ENCODE measurements around the gene COX10.
"Not testable (repeated sequence)": the region's sequence is repeated elsewhere in the genome, so short reads cannot be mapped to it uniquely, and the experiment has no call there.

COX10 gene

DNA sequence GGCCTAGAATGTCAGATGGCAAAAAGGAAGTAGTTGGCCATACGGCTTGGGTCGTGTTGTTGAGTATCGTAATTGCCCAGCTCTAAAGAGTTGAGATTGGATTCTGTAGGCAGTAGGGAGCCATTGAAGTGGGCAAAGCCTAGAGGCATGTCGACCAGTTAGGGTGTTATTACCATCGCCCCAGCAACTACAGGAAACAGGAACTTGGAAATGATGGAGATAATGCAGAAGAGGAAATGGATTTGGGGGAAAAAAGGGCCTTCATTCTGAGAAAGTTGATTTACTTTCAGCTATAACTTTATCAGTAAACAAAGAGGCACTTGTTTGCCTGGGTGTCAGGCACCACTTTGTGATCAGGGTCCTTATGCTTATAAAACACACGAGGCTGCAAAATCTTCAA is 52.6 kb downstream of the COX10 start:
- DNase-seq (ENCODE audit: low read depth in 3 of 3): no peak

DNA sequence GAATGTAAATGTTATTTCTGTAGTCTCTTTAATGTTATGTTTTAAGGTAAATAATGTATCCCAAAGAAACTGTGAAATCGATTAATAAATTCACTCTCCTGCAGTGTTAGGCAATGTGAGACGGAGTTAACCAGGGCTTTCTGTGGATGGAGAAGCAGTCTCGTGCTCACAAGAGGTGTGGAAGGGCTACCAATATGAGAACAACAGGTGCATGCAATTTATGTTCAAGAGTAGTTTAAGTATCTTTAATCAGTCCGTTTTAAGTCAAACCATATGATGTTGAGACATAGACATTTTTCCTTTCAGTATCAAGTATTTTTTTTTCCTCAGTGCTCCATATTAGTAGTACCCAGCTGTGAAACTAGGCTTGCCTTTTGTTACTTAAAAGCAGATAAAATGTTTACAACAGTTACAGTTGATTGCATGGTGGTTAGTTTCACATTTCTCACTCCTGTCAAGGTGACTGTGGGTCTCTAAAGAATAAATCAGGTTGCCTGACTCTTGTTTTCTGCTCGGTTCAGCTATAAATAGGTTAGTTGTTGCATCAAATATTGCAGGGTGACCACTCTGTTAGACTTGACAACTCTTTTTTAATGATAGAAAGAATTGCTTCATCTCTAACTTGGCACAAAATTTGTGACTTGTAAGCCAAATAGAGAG is 54.4 kb downstream of the COX10 start:
- no peak for DNase-seq (ENCODE audit: low read depth in 3 of 3)

DNA sequence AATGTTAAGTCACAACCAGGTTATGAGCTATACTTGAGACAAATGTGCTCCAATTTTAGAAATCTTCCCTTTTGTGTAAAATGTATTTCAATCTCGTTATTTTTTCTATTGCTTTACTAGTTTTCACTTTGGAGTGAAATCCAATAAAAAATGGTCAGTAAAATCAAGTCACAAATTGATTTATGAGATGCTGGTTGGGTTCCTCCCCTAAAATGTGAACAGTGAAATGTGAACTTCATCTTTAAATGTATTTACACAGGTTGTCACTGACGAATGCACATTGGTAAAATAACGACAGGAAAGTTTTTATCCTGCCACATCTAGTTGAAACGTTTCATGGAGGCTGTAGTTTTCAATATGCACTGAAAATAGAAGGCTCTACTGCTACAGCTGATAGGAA is 55.5 kb downstream of the COX10 start:
- DNase-seq (ENCODE audit: low read depth in 3 of 3): no peak

DNA sequence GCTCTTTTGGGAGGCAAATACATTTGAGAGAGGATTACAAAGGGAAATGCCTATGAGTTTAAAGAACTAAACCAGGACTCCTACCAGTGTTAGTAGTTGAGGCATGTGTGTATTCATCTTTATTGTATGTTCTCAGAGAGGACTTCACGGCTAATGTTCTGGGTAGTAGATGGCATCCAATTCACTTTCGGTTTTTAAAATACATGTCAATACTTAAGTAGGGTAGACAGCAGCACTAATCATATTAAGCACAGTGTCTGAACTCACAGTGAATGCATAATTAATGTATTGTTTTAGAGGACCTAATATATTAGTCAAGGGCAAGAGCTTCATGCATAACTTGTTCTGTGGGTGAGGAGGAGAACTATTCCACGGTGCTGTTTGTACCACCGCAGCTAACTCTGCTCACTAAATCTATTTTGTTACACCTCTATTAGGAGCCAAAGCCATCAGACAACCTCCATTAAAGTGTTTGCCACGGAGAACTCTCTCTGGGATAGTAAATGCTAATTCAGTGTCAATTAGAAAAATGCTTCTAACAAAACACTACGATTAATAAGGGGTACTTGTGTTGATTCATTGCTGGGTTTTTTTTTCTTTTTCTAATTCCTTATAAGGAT is 56.3 kb downstream of the COX10 start:
- no peak for DNase-seq (ENCODE audit: low read depth in 3 of 3)

DNA sequence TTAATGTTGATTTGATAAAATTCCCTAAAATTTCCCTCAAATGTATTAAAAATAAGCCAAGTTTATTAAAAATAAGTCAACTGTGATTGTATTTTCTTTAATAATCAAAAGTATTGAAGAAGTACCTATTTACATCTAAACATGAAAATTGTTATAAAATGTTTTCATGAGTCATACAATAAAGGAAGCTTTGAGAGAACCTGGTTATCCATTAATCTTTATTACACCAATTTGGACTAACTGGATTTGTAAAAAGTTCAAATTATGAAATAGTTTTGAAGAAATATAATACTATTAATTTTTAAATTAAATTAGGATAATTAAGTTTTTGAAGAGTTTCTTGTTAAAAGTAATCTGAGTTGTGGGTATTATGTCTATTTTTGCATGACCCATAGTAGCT is 63.8 kb downstream of the COX10 start:
- DNase-seq (ENCODE audit: low read depth in 3 of 3): no peak

DNA sequence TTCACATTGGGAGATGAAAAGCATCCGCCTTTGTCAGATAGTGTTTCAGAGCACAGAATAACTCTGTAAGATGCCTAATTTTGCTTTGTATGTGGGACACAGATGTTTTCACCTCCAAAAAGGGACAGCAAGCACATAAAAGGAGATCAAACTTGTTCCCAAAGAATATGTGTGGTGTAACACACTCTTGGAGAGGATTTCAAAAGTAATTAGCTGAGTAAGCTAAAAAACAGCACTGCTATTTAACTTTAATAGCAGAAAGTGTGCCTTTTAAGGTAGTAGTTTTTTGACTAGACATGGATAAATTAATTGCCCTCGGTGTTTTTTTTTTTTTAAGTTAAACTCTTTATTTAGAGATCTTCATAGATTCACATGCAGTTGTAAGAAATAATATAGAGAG is 65.2 kb downstream of the COX10 start:
- DNase-seq (ENCODE audit: low read depth in 3 of 3): no peak

DNA sequence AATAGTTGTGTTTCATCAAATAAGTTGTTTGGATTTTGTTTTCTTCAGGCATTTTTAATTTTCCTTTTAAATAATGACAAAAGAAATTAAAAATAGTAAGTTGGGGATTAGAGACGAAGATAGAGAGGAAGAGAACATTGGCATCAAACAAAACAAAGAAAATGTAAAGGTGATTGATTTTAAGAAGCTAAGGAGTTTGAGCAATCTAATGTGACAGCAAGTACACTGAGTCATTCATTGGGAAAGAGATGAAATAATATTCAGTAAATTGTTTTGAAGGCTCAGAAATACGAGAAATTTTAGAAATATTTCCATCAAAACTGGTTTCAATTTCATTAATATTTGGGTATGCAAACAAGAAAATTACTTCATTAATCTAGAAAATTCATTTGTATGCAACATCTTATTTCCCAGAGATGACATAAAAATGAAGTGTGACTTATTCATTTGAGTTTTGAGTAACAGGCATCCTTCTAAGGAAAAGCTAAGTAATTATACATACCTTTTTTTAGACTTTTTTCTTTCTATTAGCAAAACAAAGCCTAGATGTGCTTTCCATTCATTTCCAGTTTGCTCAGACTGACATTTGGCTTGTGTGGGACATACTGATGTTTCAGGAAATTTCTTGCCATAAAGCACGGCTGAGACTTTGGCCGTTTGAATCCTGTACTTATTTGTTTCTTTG is 66.7 kb downstream of the COX10 start:
- DNase-seq (ENCODE audit: low read depth in 3 of 3): no peak

DNA sequence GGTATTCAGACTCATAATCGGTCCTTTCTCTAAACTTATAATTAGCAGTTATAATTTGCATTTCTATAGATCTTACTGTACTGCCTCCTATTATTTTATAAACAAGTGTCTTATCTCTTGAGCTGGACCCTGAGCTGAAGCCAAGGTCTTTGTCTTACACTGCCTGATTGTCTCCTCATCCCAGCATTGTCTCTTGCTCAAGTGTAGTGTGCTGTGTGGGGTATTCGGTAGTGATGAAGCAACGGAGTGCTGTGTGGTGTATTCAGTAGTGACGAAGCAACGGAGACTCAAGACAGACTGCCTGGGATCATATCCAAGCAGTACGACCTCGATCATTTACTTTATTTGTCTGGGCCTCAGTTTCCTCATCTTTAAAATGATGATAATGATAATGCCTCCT is 69.3 kb downstream of the COX10 start:
- no peak for DNase-seq (ENCODE audit: low read depth in 3 of 3)

DNA sequence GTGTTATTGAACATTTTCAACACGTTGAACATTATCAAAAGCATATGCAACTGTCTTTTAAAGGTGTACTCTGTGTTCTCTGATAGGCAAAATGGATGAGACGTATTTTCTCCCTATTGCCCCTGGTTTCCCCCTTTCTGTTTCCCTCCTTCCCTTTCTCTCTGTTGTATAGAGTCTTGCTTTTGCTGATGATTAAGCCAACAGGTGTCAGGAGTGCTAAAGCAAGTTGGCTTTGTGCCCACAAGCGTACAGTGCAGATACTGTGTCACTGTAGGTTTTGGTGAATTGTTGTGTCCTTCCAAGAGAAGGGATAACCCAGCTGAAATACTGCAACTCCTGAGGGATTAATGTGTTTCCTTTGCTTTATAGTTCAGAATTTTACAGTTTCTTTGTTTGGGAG is 74.4 kb downstream of the COX10 start:
- DNase-seq (ENCODE audit: low read depth in 3 of 3): no peak

DNA sequence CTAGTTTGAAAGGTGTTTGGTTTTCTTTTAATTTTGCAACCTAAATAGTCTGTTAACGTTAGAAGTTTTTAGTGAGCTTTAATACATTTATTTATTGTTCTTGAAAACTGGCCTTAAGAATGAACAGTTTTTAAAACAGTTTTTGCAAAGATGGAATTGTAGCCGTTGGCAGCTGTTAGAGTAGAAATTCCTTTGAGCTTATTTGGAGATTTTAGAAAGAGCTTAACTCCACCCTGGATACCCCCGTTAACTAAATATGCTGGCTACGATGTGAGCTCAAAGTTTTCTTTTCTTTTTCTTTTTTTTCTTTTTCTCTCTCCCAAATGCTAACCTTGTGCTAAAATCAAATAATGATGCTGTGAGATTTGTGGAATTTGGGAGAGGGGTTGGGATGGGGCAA is 75.2 kb downstream of the COX10 start:
- DNase-seq (ENCODE audit: low read depth in 3 of 3): no peak

DNA sequence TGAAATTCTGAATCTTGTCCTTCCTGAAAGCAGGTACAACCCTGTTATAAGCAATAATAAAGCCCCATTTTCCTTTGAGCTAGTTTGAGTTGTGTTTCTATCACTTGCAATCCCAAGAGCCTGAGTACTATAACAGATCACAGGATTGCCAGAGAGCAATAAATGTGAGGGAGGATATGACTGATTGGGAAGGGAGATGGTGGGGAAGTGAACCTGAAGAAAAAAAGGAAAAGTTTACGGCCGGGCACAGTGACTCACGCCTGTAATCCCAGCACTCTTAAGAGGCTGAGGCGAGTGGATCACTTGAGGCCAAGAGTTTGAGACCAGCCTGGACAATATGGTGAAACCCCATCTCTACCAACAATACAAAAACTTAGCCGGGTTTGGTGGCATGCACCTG is 80.4 kb downstream of the COX10 start:
- no peak for DNase-seq (ENCODE audit: low read depth in 3 of 3)

DNA sequence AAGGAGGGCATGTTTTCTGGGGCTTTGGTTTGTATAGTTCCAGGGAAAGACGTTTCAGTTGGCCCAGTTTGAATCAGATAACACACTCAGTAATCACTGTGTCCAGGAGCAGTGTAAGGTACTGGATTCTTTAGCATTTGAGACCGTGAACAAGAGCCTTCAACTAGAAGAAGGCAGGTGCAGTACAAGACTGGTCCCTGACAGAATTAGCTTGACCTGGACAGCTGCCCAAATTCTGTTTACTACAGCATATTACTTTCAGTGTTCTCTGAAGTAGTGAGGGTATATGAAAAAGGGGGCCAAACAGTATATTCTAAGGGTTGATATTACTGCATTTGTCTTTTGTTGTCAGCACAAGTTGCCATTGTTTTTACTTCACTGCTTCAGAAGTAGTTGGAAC is 81.3 kb downstream of the COX10 start:
- no peak for DNase-seq (ENCODE audit: low read depth in 3 of 3)

DNA sequence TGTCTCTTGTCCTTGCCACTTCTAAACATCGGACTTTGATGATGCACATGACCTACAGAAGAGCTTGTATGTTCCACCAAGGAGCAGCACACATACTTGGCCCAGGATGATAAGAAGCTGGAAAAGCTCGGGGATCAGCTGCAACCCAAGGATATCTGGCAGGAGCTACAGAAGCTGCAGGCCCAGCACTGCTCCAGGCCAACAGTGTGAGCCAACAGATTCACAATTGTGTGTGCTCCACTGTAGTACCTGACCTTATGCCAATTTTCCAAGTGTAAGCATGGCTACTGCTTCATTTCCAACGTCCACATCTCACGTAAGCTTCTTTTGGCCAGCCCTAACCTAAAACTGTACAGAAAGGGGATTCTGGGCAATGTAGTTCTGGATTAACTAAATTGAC is 83.4 kb downstream of the COX10 start:
- DNase-seq (ENCODE audit: low read depth in 3 of 3): no peak

DNA sequence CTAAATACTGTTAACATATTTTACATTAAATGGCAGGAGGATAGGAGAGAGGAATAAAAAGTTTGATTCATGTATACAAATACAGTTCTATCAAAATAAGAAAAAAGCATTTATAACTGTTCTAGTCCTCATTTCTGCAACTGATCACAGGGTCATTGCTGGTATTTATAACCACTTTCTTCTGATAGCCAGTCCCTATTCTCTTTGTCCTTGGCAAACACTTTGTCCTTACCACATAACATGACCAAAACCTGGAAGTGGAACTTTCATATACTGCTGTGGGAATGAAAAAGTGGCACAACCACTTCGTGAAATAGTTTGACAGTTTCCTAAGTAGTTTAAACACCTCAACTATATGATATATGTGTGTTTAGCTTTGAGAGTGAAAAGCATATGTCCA is 84.1 kb downstream of the COX10 start:
- DNase-seq (ENCODE audit: low read depth in 3 of 3): no peak

DNA sequence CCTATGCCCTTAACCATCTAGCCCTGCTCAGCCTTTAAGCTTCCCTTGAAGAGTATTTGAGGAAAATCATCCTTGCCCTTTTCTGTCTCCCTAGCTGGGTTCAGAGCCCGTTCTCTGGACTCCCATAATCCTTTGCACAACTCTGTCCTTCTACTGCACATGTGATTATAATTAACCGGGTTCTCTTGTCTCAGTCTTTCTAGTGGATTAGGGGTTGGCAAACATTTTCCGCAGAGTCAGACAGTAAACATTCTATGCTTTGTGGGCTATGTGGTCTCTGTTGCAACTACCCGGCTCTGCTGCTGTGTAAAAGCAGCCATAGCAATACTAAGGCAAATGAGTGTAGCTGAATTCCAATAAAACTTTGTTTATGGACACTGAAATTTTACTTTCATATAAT is 87.4 kb downstream of the COX10 start:
- no peak for DNase-seq (ENCODE audit: low read depth in 3 of 3)

DNA sequence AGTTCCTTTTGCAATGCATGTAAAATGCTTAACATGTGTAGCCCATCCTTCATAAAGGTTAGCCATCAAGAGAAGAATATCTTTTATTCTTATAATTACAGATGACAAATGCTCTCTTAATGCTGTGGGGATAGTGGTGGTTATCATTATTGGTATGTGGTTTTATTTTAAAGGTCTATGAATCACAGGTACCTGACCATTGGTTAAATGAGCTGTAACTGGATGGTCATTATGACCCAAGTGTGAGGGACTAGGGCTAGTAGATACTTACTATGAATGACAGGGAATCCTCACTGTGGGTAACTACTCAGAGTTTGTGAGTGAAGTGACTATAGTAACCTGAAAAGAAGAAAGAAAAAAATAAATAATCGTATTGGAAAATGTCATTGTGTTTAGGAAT is 88.5 kb downstream of the COX10 start:
- DNase-seq (ENCODE audit: low read depth in 3 of 3): no peak

DNA sequence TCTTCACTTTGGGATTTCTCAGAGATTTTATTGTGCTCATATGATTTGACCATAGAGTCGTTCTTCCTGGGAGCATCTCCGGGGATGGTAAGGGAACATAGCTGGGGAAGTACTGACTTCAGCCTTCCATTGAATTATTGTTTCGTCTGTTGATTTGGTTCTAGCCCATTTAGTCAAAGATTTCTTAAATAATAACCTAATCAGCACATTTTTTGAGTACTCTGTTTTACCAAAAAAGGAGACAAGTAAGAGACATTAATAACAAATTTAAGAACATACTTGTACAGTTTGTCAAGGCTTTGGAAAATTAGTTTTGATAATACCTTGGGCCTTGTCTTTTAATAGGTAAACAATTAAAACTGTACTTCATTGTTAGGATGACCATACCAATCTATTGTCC is 89.4 kb downstream of the COX10 start:
- DNase-seq (ENCODE audit: low read depth in 3 of 3): no peak

DNA sequence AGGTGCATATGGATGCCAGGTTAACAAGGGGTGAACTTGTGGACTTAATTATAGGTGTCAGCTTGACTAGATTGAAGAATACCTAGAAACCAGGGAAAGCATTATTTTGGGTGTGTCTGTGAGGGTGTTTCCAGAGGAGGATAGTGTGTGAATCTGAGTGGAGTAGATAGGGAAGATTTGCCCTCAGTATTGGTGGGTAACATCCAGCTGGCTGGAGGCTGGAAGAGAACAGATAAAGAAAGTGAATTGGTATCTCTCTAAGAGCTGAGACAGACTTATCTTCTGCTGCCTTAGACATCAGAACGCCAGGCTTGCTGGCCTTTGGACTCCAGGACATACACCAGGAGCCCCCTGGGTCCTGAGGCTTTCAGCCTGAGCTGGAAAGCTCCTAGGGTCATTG is 92.1 kb downstream of the COX10 start:
- no peak for DNase-seq (ENCODE audit: low read depth in 3 of 3)

DNA sequence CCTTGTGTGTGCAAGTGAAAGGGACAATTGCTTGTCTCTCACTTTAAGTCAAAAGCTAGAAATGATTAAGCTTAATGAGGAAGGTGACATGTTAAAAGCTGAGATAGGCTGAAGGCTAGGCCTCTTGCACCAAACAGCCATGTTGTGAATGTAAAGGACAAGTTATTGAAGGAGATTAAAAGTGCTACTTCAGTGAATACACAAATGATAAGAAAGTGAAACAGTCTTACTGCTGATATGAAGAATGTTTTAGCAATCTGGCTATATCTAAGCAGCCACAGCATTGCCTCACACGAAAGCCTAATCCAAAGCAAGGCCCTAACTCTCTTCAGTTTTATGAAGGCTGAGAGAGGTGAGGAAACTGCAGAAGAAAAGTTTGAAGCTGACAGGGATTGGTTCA is 96.3 kb downstream of the COX10 start:
- DNase-seq (ENCODE audit: low read depth in 3 of 3): no peak

DNA sequence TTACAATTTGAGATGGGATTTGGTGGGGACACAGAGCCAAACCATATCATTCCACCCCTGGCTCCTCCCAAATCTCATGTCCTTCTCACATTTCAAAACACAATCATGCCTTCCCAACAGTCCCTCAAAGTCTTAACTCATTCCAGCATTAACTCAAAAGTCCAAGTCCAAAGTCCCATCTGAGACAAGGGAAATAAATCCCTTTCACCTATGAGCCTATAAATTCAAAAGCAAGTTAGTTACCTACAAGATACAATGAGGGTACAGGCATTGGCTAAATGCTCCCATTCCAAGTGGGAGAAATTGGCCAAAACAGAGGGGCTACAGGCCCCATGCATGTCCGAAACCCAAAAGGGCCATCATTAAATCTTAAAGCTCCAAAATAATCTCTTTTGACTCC is 98.5 kb downstream of the COX10 start:
- not testable (repeated sequence) for DNase-seq (ENCODE audit: low read depth in 3 of 3)

DNA sequence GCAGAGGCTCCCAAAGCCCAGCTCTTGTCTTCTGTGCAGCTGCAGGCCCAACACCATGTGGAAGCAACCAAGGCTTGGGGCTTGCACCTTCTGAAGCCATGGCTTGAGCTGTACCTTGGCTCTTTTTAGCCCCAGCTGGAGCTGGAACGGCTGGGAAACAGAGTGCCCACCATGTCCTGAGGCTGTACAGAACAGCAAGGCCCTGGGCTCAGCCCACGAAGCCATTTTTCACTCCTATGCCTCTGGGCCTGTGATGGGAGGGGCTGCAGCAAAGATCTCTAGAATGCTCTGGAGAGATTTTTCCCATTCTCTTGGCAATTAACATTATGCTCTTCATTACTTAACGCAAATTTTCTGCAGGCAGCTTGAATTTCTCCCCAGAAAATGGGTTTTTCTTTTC is 99.3 kb downstream of the COX10 start:
- no peak for DNase-seq (ENCODE audit: low read depth in 3 of 3)

DNA sequence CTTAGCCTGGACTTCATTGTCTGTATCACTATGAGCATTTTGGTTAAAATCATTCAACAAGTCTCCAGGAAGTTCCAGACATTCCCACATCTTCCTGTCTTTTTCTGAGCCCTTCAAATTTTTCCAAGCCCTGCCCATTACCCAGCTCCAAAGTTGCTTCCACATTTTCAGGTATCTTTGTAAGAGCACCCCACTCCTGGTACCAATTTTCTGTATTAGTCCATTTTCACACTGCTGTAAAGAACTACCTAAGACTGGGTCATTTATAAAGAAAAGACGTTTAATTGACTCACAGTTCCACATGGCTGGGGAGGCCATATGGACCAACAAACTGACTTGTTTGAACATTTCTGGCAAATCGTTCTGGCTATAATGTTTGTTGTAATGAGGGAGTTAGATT is 100.0 kb downstream of the COX10 start:
- DNase-seq (ENCODE audit: low read depth in 3 of 3): no peak

DNA sequence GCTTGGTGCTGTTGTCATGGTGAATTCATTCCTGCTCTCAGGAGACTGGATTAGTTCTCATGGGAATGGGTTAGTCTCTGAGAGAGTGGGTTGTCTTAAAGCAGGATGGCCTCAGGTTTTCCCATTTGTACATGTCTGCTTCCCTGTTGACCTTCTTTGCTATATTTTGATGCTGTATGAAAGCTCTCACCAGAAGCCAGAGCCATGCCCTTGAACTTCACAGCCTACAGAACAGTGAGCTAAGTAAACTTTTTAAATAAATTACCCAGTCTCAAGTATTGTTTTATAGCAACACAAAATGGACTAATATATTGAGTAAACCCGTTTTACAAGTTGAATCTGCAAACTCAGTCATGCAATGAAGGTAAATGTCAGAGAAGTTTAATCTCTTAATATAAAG is 100.6 kb downstream of the COX10 start:
- DNase-seq (ENCODE audit: low read depth in 3 of 3): no peak

DNA sequence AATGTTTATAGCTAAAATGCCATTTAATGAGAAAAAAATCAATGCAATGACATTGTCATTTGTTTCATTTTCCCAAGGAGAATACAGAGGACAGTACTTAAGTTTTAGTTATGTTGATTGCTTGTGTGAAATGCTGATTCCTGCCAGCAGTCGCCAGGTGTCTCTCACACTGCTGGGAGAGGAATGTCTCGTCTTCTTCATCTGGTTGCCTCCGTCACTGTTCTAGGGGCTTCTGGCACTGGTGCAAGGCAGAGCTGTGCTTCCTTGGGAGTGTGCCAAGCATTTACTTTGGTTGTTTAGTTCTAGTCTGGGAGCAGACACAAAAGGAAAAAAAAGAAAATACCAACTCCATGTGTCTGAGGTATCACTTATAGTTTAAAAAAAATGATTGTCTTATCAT is 107.7 kb downstream of the COX10 start:
- DNase-seq (ENCODE audit: low read depth in 3 of 3): not testable (repeated sequence)

Data from stimulated activated CD4-positive, alpha-beta T cell treated with anti-CD3 and anti-CD28 coated beads, TNF-alpha, amount 100 ng/mL, for 4 hours (primary cell).